PFSK-1 (cell line): ENCODE data around the gene COL19A1.

Experiments used
- FOXP2 ChIP-seq: optimal IDR thresholded peaks from 2 replicates; pipeline ENCODE3; 2011; ENCODE audit warnings: borderline replicate concordance, control low read depth, inconsistent platforms; ENCODE audit not compliant: insufficient read depth; ENCODE audit errors: extremely low read length, extremely low read depth
- POLR2AphosphoS5 ChIP-seq: IDR thresholded peaks from 2 replicates; pipeline ENCODE4 v1.6.1; 2012; ENCODE audit warnings: low read depth, mild to moderate bottlenecking, control low read depth, low read length, moderate library complexity
- SIN3A ChIP-seq: IDR thresholded peaks from 2 replicates; pipeline ENCODE4 v1.6.1; 2012; ENCODE audit warnings: mild to moderate bottlenecking, low read length, moderate library complexity, borderline replicate concordance; ENCODE audit not compliant: insufficient read depth
- TAF1 ChIP-seq: IDR thresholded peaks from 2 replicates; pipeline ENCODE4 v1.6.1; 2012; ENCODE audit warnings: low read length, control low read depth, borderline replicate concordance; ENCODE audit not compliant: insufficient read depth
- TF ChIP-seq, protein P1 (sequence below), 2 experiments: IDR thresholded peaks; 2 replicates each; pipeline versions ENCODE4 v1.6.1 to v1.8.0; 2011 to 2012; ENCODE audit warnings: low read depth in 2 of 2, low read length in 2 of 2, control low read depth in 1 of 2, inconsistent platforms in 1 of 2, mild to moderate bottlenecking in 1 of 2, moderate library complexity in 1 of 2; ENCODE audit not compliant: insufficient read depth in 1 of 2

The COL19A1 gene

DNA sequence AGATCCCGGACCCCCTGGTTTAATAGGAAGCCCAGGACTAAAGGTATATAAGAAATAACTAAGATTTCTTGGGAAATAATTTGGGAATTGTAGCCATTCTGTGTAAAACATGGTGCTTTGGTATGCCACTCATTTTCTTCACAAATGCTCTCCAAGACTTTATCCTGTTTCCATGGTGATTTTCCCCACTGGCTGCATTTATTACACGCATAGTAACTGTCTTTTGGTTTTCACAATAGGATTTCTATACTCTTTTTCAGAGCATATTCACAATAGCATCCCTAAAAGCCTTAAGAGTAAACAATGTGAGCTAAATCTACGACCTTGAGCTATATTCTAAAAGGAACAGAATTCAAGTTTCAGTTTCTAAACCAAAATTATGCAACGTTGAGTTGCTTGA is 275.7 kb downstream of the COL19A1 start:
- TF ChIP-seq SIN3A (no peak), POLR2AphosphoS5 (no peak), FOXP2 (no peak), TAF1 (no peak)
- TF ChIP-seq, protein P1, sequence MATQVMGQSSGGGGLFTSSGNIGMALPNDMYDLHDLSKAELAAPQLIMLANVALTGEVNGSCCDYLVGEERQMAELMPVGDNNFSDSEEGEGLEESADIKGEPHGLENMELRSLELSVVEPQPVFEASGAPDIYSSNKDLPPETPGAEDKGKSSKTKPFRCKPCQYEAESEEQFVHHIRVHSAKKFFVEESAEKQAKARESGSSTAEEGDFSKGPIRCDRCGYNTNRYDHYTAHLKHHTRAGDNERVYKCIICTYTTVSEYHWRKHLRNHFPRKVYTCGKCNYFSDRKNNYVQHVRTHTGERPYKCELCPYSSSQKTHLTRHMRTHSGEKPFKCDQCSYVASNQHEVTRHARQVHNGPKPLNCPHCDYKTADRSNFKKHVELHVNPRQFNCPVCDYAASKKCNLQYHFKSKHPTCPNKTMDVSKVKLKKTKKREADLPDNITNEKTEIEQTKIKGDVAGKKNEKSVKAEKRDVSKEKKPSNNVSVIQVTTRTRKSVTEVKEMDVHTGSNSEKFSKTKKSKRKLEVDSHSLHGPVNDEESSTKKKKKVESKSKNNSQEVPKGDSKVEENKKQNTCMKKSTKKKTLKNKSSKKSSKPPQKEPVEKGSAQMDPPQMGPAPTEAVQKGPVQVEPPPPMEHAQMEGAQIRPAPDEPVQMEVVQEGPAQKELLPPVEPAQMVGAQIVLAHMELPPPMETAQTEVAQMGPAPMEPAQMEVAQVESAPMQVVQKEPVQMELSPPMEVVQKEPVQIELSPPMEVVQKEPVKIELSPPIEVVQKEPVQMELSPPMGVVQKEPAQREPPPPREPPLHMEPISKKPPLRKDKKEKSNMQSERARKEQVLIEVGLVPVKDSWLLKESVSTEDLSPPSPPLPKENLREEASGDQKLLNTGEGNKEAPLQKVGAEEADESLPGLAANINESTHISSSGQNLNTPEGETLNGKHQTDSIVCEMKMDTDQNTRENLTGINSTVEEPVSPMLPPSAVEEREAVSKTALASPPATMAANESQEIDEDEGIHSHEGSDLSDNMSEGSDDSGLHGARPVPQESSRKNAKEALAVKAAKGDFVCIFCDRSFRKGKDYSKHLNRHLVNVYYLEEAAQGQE (IDR thresholded peaks at IDR 0.05; ENCODE audit: insufficient read depth in 1 of 2, low read depth in 2 of 2, low read length in 2 of 2) = no peak

DNA sequence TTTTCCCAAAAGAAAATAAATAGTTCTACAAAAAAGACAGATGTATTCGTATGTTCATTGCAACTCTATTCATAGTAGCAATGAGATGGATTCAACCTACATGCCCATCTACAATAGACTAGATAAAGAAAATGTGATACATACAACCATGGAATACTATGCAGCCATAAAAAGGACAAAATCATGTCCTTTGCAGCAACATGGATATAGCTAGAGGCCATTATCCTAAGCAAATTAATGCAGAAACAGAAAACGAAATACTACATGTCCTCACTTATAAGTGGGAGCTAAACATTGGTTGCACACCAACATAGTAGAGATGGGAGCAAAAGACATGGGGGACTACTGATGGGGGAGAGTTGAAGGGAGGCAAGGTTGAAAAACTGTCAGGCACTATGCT is 278.8 kb downstream of the COL19A1 start:
- TF ChIP-seq, protein P1 (IDR thresholded peaks at IDR 0.05; ENCODE audit: insufficient read depth in 1 of 2, low read depth in 2 of 2, low read length in 2 of 2) = no peak
- TF ChIP-seq TAF1 (no peak), POLR2AphosphoS5 (no peak), SIN3A (no peak), FOXP2 (no peak)

DNA sequence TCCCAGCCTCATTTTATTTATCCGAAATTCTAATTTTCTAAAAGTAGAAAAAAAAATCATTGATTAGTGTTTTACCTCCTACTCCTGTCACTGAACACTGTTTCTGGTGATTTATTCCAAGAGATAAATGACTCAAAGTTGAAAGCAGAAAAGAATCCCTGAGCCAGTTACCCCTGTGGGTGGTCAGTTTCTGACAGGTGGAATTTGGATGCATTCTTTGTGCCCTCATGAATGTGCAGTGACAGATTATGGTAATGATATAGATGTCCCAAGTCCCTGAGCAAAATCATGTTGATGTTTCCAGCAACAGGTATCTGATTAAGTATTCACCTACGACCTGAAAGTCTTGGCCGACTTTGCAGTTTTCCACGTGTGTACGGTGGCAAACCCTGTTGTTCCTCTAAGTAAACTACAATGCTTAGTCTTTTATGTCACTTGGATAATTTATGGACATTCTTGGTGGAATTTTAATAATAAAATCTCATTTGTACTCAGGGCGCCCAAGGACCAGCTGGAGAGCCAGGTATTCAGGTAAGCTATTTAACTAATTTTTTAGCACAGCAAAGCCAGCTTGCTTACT is 282.9 kb downstream of the COL19A1 start:
- no peak for TF ChIP-seq TAF1
- TF ChIP-seq POLR2AphosphoS5 = no peak
- TF ChIP-seq, protein P1 (IDR thresholded peaks at IDR 0.05; ENCODE audit: insufficient read depth in 1 of 2, low read depth in 2 of 2, low read length in 2 of 2) = no peak
- no peak for TF ChIP-seq FOXP2
- no peak for TF ChIP-seq SIN3A

DNA sequence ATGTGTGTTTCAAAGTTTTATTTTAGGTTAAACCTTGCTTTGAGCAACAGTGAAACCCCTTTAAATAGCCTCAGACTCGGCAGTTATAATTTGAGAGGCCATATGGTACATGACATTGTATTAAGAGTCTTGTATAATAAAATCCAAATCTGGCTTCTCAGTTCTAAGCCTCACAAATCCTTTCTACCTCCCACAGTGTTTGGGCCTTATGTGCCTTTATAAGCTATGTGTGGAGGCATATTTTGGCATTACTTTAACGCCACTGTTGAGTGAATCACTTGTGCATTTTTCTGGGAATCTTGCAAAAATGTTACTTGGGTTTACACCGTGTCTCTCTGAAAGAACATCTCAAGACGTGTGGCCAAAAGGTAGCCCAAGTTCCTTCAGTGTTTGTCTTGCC is 284.2 kb downstream of the COL19A1 start:
- TF ChIP-seq SIN3A = no peak
- TF ChIP-seq TAF1 = no peak
- TF ChIP-seq POLR2AphosphoS5 = no peak
- TF ChIP-seq FOXP2 = no peak
- TF ChIP-seq, protein P1 (IDR thresholded peaks at IDR 0.05; ENCODE audit: insufficient read depth in 1 of 2, low read depth in 2 of 2, low read length in 2 of 2) = no peak

DNA sequence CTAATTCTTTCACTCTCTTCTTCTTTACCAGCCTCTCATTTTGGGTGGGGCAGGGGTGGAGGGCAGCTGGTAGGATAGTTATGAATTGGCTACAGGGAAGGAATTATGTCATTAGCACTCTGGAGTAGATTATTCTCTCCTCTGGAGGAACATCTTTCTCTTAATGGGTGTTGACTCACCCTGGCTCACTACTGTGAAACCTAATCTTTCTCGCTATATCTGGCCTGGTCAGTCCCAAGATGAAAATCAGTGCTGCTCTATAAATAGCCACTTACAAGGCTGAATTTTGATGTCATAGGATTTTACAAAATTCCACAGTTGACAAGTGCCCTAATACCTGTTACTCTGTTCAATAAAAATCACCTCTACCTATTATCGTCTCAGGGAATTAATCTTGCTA is 285.3 kb downstream of the COL19A1 start:
- TF ChIP-seq FOXP2 (no peak), SIN3A (no peak), POLR2AphosphoS5 (no peak), TAF1 (no peak)
- TF ChIP-seq, protein P1 (IDR thresholded peaks at IDR 0.05; ENCODE audit: insufficient read depth in 1 of 2, low read depth in 2 of 2, low read length in 2 of 2) = no peak
